Measurements from ENCODE around the gene MIDN. TPM values are rescaled to one million over a fixed set of nuclear protein-coding genes. Genes with fewer than 3 reads are reported as not detected.
A peak's percentile ranks its signal among the peaks of the same experiment; 100 is the strongest.

The MIDN gene
- total and polyA plus RNA-seq, 2 of the 4 experiments (the other 2 are of a cell fraction), result 2.5 to 26.0 TPM

DNA sequence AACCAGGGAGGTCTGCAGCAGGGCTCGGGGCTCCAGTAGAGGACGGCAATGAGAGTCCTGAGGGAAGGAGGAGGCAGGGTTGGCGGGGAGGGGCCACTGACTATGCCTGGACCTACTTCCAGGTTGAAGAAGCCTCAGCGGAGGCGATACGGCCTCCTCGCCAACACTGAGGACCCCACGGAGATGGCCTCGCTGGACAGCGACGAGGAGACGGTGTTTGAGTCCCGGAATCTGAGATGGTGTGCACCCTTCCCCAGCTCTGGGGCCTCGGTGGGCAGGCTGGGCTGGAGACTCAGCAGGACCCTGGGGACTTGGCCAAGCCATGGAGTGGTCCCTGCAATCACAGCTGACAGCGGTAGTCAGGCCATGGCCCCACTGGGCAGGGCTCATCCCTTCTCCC lies 28.7 kb downstream of the MIDN start:
- Histone ChIP-seq H4K8ac (ENCODE audit: low read depth in 2 of 2, low read length in 2 of 2) (no peak overlapping the region), H4K91ac (ENCODE audit: insufficient read depth, low read depth, low read length) (no peak overlapping the region), H2AK5ac (ENCODE audit: low read depth, low read length) (peak overlapping the region; percentile 34; the same call in 1 of the 2 replicates), H3K56ac (ENCODE audit: extremely low read depth, insufficient read depth, low read length) (no peak overlapping the region), H2BK120ac (ENCODE audit: low read depth, low read length) (no peak overlapping the region), H3K4me3 (ENCODE audit: insufficient read depth, low read depth, low read length) (no peak overlapping the region), H3K9me1 (ENCODE audit: insufficient read depth, low read length) (no peaks in the 10 kb centered on the region; the same call in 1 of the 2 replicates), H3K4me1 (ENCODE audit: control insufficient read depth, insufficient read depth, low read length) (peaks cover 15% of the 10 kb centered on the region), H2AFZ (replicated peaks; ENCODE audit: low read length, poor library complexity) (no peak overlapping the region), H3K14ac (replicated peaks; ENCODE audit: low read depth, low read length) (no peak overlapping the region), H2BK20ac (ENCODE audit: low read depth, low read length) (no peak overlapping the region), H3K36me3 (ENCODE audit: control insufficient read depth, insufficient read depth, low read length) (peaks cover 38% of the 10 kb centered on the region), H3K9ac (ENCODE audit: low read depth, low read length) (no peak overlapping the region), H3K4ac (ENCODE audit: low read depth, low read length) (no peak overlapping the region), H3K79me1 (ENCODE audit: low read depth in 1 of 2, low read length in 2 of 2) (peaks cover 22 to 52% of the 10 kb centered on the region in 2 experiments; a peak in 3 of 4 replicates), H2BK5ac (ENCODE audit: low read depth, low read length, poor library complexity, severe bottlenecking) (no peak overlapping the region), H4K5ac (ENCODE audit: low read depth, low read length) (no peak overlapping the region), H3K23ac (ENCODE audit: low read depth, low read length) (no peak overlapping the region), H3K18ac (ENCODE audit: low read depth, low read length) (no peak overlapping the region), H3K27me3 (ENCODE audit: control insufficient read depth, insufficient read depth, low read length) (no peaks in the 10 kb centered on the region), H3K27ac (ENCODE audit: insufficient read depth, low read length) (no peak overlapping the region), H3K9me3 (ENCODE audit: control insufficient read depth, insufficient read depth, low read length) (no peaks in the 10 kb centered on the region), H2AK9ac (replicated peaks; ENCODE audit: low read depth, low read length, poor library complexity) (peak overlapping the region; percentile 100), H4K20me1 (ENCODE audit: insufficient read depth, low read length) (peaks cover 50% of the 10 kb centered on the region), H2BK15ac (ENCODE audit: low read depth, low read length) (no peak overlapping the region), H3K4me2 (ENCODE audit: low read depth, low read length) (no peak overlapping the region)
- no peak for TF ChIP-seq MAFK (IDR thresholded peaks at IDR 0.05; ENCODE audit: low read depth, low read length)
- TF ChIP-seq MXI1 (IDR thresholded peaks at IDR 0.05; ENCODE audit: borderline replicate concordance, low read depth, low read length), result no peak
- TF ChIP-seq, protein P1, sequence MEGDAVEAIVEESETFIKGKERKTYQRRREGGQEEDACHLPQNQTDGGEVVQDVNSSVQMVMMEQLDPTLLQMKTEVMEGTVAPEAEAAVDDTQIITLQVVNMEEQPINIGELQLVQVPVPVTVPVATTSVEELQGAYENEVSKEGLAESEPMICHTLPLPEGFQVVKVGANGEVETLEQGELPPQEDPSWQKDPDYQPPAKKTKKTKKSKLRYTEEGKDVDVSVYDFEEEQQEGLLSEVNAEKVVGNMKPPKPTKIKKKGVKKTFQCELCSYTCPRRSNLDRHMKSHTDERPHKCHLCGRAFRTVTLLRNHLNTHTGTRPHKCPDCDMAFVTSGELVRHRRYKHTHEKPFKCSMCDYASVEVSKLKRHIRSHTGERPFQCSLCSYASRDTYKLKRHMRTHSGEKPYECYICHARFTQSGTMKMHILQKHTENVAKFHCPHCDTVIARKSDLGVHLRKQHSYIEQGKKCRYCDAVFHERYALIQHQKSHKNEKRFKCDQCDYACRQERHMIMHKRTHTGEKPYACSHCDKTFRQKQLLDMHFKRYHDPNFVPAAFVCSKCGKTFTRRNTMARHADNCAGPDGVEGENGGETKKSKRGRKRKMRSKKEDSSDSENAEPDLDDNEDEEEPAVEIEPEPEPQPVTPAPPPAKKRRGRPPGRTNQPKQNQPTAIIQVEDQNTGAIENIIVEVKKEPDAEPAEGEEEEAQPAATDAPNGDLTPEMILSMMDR (conservative IDR thresholded peaks at IDR 0.05; ENCODE audit: low read depth, low read length), result no peak
- TF ChIP-seq FOS (IDR thresholded peaks at IDR 0.05; ENCODE audit: low read depth, low read length), result no peak
- no peak for TF ChIP-seq RCOR1 (IDR thresholded peaks at IDR 0.05; ENCODE audit: insufficient replicate concordance, low read length)
- no peak for TF ChIP-seq RFX5 (IDR thresholded peaks at IDR 0.05; ENCODE audit: low read depth, low read length)
- no peak for TF ChIP-seq CHD1 (IDR thresholded peaks at IDR 0.05; ENCODE audit: low read depth, low read length)
- TF ChIP-seq BHLHE40 (IDR thresholded peaks at IDR 0.05; ENCODE audit: low read depth, low read length), result no peak
- TF ChIP-seq RAD21 (IDR thresholded peaks at IDR 0.05; ENCODE audit: low read length), result no peak
- TF ChIP-seq POLR2A (IDR thresholded peaks at IDR 0.05; ENCODE audit: low read depth, low read length), result no peak
- no peak for TF ChIP-seq USF2 (IDR thresholded peaks at IDR 0.05; ENCODE audit: low read depth, low read length)
- TF ChIP-seq ELK1 (IDR thresholded peaks at IDR 0.05; ENCODE audit: borderline replicate concordance, low read depth, low read length), result no peak
- TF ChIP-seq CEBPB (IDR thresholded peaks at IDR 0.05; ENCODE audit: low read depth, low read length), result no peak
- TF ChIP-seq SMC3 (IDR thresholded peaks at IDR 0.05; ENCODE audit: low read depth, low read length), result no peak
- TF ChIP-seq NFE2L2 (IDR thresholded peaks at IDR 0.05; ENCODE audit: low read depth, low read length), result no peak
- TF ChIP-seq MAZ (IDR thresholded peaks at IDR 0.05; ENCODE audit: borderline replicate concordance, low read depth, low read length), result no peak
- ChIA-PET POLR2A (ENCODE audit: unreplicated experiment) (no interaction called here), CTCF (no interaction called here)
- BruUV-seq (replicated peaks), result no TSS peak
- in situ Hi-C loops (cut with MboI; ENCODE audit: low sequenced_read_pairs), result no loop called here
- DNase-seq (no peak), ATAC-seq (ENCODE audit: low read depth) (no peak)
- 97% methylated on average over 12 of the region's 15 CpGs; no CpG with 5 or more reads in 1 of the 2 experiments for WGBS, 2 experiments (ENCODE audit: extremely low coverage in 2 of 2, insufficient read length in 1 of 2)
- dilution Hi-C loops (cut with HindIII; ENCODE audit: low sequenced_read_pairs, unreplicated experiment), result no loop called here
- intact Hi-C loops (cut with micrococcal nuclease), result loop anchor here (5.0 kb wide), 2 partner anchors 85 to 130 kb away; partner anchors contain the start of gene DAZAP1
